Vagina (tissue), 2 donors: Measurements from ENCODE around the gene MAP2K5. TPM values are rescaled to one million over a fixed set of nuclear protein-coding genes. Genes with fewer than 3 reads are reported as not detected.

Source experiments
- DNase-seq, 2 donors: peaks; one replicate each; pipeline ENCODE4 v3.0.0-alpha.2; 2017; ENCODE audit errors: extremely low spot score in 2 of 2
- H3K27ac ChIP-seq: fragments of 200-600 bp; sonication (generic); one replicate; pipeline ENCODE4 v1.5.1; 2019
- H3K27me3 ChIP-seq: fragments of 200-600 bp; sonication (generic); one replicate; pipeline ENCODE4 v1.5.1; 2019
- H3K36me3 ChIP-seq, 2 donors: fragments of 200-600 bp; sonication (generic); one replicate each; pipeline ENCODE4 v1.5.1; 2017 to 2019
- H3K4me1 ChIP-seq: fragments of 200-600 bp; sonication (generic); one replicate; pipeline ENCODE4 v1.5.1; 2019
- H3K4me3 ChIP-seq, 2 donors: fragments of 200-600 bp; sonication (generic); 1 replicate in 1 of 2; 2 replicates in 1 of 2; pipeline ENCODE4 v1.5.1; 2016 to 2019
- H3K9me3 ChIP-seq: fragments of 200-600 bp; sonication (generic); one replicate; pipeline ENCODE4 v1.5.1; 2019
- POLR2A ChIP-seq, 2 donors: fragments of 450-650 bp; IDR thresholded peaks; one replicate each; pipeline ENCODE4 v1.6.1; 2017; ENCODE audit warnings: antibody characterized with exemption in 2 of 2, mild to moderate bottlenecking in 2 of 2, moderate library complexity in 2 of 2
- POLR2AphosphoS5 ChIP-seq, 2 donors: sonication (generic); formaldehyde crosslinking; IDR thresholded peaks; one replicate each; pipeline ENCODE4 v1.9.0; 2017; ENCODE audit warnings: antibody characterized with exemption in 2 of 2, mild to moderate bottlenecking in 2 of 2, low read depth in 1 of 2; ENCODE audit not compliant: insufficient read depth in 1 of 2
- intact Hi-C: fragments of 100-400 bp; cut with DNase I; formaldehyde crosslinking; loops from one replicate; pipeline ENCODE4 v1.15.1; 2023
- total RNA-seq: library from RNA; depleted of rRNA; stranded (reverse); fragments of >200 nt; gene quantifications from one replicate; pipeline ENCODE4 v1.2.3, GENCODE V29; 2016
- TF ChIP-seq, protein P1 (sequence below), 3 experiments: fragments of 450-650 bp in 2 of 3; fragments of 200-600 bp in 1 of 3; sonication (generic) in 1 of 3; IDR thresholded peaks; one replicate each; pipeline ENCODE4 v1.5.1; 2017 to 2019; ENCODE audit warnings: antibody characterized with exemption in 3 of 3, mild to moderate bottlenecking in 2 of 3, moderate library complexity in 2 of 3

Gene MAP2K5
- total RNA-seq, 1 donor from 2014 or later = 13.5 TPM

DNA sequence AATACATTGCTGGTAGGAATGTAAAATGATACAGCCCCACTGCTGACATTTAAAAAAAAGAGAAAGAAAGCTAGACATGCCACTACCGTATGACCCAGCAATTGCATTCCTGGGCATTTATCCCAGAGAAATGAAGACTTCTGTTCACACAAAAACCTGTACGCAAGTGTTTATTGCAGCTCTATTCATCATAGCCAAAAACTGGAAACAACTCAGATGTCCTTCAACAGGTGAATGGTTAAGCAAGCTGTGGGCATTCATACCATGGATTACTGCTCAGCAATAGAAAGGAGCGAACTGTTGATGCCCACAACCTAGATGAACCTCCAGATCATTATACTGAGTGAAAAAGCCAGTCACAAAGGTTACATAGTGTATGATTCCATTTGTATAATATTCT is 132.5 kb downstream of the MAP2K5 start:
- intact Hi-C loops = no loop called here
- Histone ChIP-seq H3K36me3 (no peaks in the 10 kb centered on the region), H3K27ac (no peak overlapping the region), H3K27me3 (no peaks in the 10 kb centered on the region), H3K4me3 (no peak overlapping the region), H3K4me1 (no peaks in the 10 kb centered on the region), H3K9me3 (no peaks in the 10 kb centered on the region)
- no peak for TF ChIP-seq POLR2AphosphoS5 (IDR thresholded peaks at IDR 0.05; ENCODE audit: insufficient read depth in 1 of 2, low read depth in 1 of 2)
- TF ChIP-seq, protein P1, sequence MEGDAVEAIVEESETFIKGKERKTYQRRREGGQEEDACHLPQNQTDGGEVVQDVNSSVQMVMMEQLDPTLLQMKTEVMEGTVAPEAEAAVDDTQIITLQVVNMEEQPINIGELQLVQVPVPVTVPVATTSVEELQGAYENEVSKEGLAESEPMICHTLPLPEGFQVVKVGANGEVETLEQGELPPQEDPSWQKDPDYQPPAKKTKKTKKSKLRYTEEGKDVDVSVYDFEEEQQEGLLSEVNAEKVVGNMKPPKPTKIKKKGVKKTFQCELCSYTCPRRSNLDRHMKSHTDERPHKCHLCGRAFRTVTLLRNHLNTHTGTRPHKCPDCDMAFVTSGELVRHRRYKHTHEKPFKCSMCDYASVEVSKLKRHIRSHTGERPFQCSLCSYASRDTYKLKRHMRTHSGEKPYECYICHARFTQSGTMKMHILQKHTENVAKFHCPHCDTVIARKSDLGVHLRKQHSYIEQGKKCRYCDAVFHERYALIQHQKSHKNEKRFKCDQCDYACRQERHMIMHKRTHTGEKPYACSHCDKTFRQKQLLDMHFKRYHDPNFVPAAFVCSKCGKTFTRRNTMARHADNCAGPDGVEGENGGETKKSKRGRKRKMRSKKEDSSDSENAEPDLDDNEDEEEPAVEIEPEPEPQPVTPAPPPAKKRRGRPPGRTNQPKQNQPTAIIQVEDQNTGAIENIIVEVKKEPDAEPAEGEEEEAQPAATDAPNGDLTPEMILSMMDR (IDR thresholded peaks at IDR 0.05) = no peak
- no peak for TF ChIP-seq POLR2A (IDR thresholded peaks at IDR 0.05)
- no peak for DNase-seq

DNA sequence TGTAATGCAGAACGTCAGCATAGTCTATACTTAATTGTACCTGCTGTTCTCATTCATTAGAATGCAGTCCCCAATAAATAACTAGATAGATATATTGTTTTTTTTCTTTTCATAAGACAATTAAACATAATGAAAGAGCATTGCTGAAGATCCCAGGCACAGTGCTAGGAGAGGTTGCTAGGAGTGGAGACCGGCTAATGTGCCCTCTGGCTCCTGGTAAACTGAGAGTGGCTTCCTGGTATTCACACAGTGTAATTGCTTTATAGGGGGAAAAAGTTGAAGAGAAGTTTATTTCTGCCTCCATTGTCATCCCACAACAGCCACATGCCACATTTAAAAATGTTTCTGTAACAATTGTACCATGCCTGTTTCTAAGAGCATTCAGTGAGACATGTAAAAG is 135.6 kb downstream of the MAP2K5 start:
- intact Hi-C loops = no loop called here
- H3K9me3 ChIP-seq = no peaks in the 10 kb centered on the region
- no peak overlapping the region for H3K27ac ChIP-seq
- H3K4me1 ChIP-seq = no peaks in the 10 kb centered on the region
- H3K36me3 ChIP-seq = no peaks in the 10 kb centered on the region
- no peak for DNase-seq
- TF ChIP-seq, protein P1 (IDR thresholded peaks at IDR 0.05) = no peak
- TF ChIP-seq POLR2AphosphoS5 (IDR thresholded peaks at IDR 0.05; ENCODE audit: insufficient read depth in 1 of 2, low read depth in 1 of 2) = no peak
- no peak for TF ChIP-seq POLR2A (IDR thresholded peaks at IDR 0.05)
- H3K4me3 ChIP-seq = no peak overlapping the region
- H3K27me3 ChIP-seq = no peaks in the 10 kb centered on the region

DNA sequence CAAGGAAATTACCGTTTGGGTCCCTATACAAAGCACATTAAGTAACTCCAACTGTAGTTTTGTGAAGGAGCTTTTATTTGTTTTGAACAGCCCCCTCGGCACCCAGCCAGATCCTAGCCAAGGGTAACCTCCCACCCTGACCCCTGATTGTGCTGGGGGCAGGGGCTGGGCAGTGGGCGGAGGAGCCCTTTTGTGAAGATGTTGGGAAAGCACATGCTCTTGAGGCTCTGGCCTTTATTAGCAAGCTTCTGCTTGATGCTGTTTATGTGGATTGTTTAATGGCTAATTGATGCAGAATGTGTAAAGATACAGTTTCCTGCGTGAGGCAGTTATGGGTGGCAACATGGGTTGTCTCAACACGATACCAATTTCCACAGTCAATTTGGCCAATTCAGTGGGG is 136.5 kb downstream of the MAP2K5 start:
- H3K4me3 ChIP-seq = no peak overlapping the region

DNA sequence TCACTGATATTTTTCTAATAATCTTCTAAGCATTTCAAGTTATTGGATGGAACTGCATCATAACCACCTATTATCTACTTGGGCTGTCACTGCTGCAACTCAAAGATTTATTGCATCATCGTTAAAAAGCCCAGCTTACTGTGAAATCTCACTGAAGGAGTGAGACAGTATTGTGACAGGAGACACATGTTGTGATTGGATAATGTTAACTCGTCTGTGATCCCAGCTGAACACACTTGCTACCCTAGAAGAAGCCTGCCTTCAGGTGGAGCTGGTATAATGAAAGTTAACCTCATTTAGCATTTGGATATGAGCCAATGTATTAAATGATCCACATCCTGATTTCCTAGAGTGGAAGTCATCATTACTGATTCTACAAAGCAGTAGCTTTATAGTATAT is 138.1 kb downstream of the MAP2K5 start:
- Histone ChIP-seq H3K4me1 (no peaks in the 10 kb centered on the region), H3K4me3 (no peak overlapping the region), H3K36me3 (no peaks in the 10 kb centered on the region), H3K9me3 (peaks cover 7% of the 10 kb centered on the region), H3K27ac (no peak overlapping the region), H3K27me3 (no peaks in the 10 kb centered on the region)
- TF ChIP-seq, protein P1 (IDR thresholded peaks at IDR 0.05) = no peak
- DNase-seq = no peak
- intact Hi-C loops = no loop called here

More for the DNA sequence above, 136.5 kb downstream of the MAP2K5 start:
- Histone ChIP-seq H3K36me3 (no peaks in the 10 kb centered on the region), H3K4me1 (no peaks in the 10 kb centered on the region), H3K27ac (no peak overlapping the region), H3K27me3 (no peaks in the 10 kb centered on the region), H3K9me3 (peaks cover 7% of the 10 kb centered on the region)
- DNase-seq = no peak
- intact Hi-C loops = no loop called here
- TF ChIP-seq POLR2A (IDR thresholded peaks at IDR 0.05) (no peak), POLR2AphosphoS5 (IDR thresholded peaks at IDR 0.05; ENCODE audit: insufficient read depth in 1 of 2, low read depth in 1 of 2) (no peak)
- TF ChIP-seq, protein P1 (IDR thresholded peaks at IDR 0.05) = no peak

- TF ChIP-seq, protein P1 (IDR thresholded peaks at IDR 0.05) = no peak
- TF ChIP-seq POLR2AphosphoS5 (IDR thresholded peaks at IDR 0.05; ENCODE audit: insufficient read depth in 1 of 2, low read depth in 1 of 2) = no peak
- no peak for TF ChIP-seq POLR2A (IDR thresholded peaks at IDR 0.05)
- no peak for DNase-seq
Observed at GRCh38 chr15:67685008-67685599, 142.6 kb downstream of the MAP2K5 start.

More at GRCh38 chr15:67685008-67685599, 142.6 kb downstream of the MAP2K5 start:
- Histone ChIP-seq H3K27ac (no peak overlapping the region), H3K4me1 (no peaks in the 10 kb centered on the region), H3K27me3 (no peaks in the 10 kb centered on the region), H3K36me3 (no peaks in the 10 kb centered on the region), H3K4me3 (no peak overlapping the region), H3K9me3 (peaks cover 7% of the 10 kb centered on the region)
- intact Hi-C loops = no loop called here
